K562 (cell line): Measurements from ENCODE around the gene PKD1L1. TPM values are rescaled to one million over a fixed set of nuclear protein-coding genes. Genes with fewer than 3 reads are reported as not detected.

Source experiments
- ATAC-seq: fragments of 200-7000 bp; cut with Tn5 transposase; 3 replicates; pipeline ENCODE4 v1.9.1; 2020; ENCODE audit warnings: moderate library complexity
- BruUV-seq: library from RNA; stranded (reverse); fragments of 400-500 nt; replicated peaks from 2 replicates; lab custom pipeline; 2021; lab: Mats Ljungman, UMichigan
- CTCF ChIA-PET: fragments of 300-600 bp; formaldehyde crosslinking; extraction: SDS; loops from one replicate; lab custom pipeline; 2021; ENCODE audit warnings: low intra/inter-chr PET ratio; lab: Yijun Ruan, JAX
- POLR2A ChIA-PET: fragments of 300-600, 350-650 bp; sonication (Branson Sonifier 250); formaldehyde crosslinking; extraction: SDS; loops from one replicate; lab custom pipeline; 2021; ENCODE audit warnings: antibody characterized with exemption, inconsistent platforms; lab: Yijun Ruan, JAX
- DNase-seq, 4 experiments: peaks; one replicate each; pipeline versions ENCODE4 v3.0.0 to v3.0.0-alpha.2; 2011 to 2018; ENCODE audit warnings: low spot score in 3 of 4, mixed read lengths in 3 of 4; ENCODE audit errors: extremely low read depth in 1 of 4
- FAIRE-seq: peaks from 2 replicates; lab custom pipeline; 2011; peaks lifted over from hg19 to GRCh38; lab: Jason Lieb, UNC
- H2AFZ ChIP-seq: 2 replicates; pipeline ENCODE4 v1.6.0; 2011; ENCODE audit warnings: low read depth, low read length, control low read depth, inconsistent platforms
- H3K27ac ChIP-seq: fragments of 200-600 bp; 3 replicates; pipeline ENCODE4 v1.8.0; 2011; ENCODE audit warnings: low read depth, mild to moderate bottlenecking, control low read depth, inconsistent platforms, low read length, moderate library complexity, mixed read lengths; ENCODE audit errors: extremely low read depth
- H3K27me3 ChIP-seq, 2 experiments: fragments of 300-600 bp in 1 of 2; 2 replicates in 1 of 2; 3 replicates in 1 of 2; pipeline versions ENCODE4 v1.6.0 to v1.8.0; 2011; ENCODE audit warnings: inconsistent platforms in 2 of 2, low read length in 2 of 2, mild to moderate bottlenecking in 1 of 2, mixed read lengths in 1 of 2, moderate library complexity in 1 of 2; ENCODE audit not compliant: control insufficient read depth in 2 of 2, insufficient read depth in 2 of 2
- H3K36me3 ChIP-seq: fragments of 300-600 bp; 3 replicates; pipeline ENCODE4 v1.8.0; 2011; ENCODE audit warnings: mild to moderate bottlenecking, low read length, inconsistent platforms; ENCODE audit not compliant: control insufficient read depth, insufficient read depth
- H3K4me1 ChIP-seq, 2 experiments: fragments of 200-600 bp in 1 of 2; replicated peaks in 1 of 2; 2 replicates in 1 of 2; 3 replicates in 1 of 2; pipeline versions ENCODE4 v1.5.1 to v1.8.0; 2011; ENCODE audit warnings: inconsistent platforms in 2 of 2, low read length in 2 of 2, mild to moderate bottlenecking in 1 of 2, mixed read lengths in 1 of 2, moderate library complexity in 1 of 2; ENCODE audit not compliant: control insufficient read depth in 2 of 2, insufficient read depth in 2 of 2
- H3K4me2 ChIP-seq: 2 replicates; pipeline ENCODE4 v1.6.1; 2011; ENCODE audit warnings: low read length, control low read depth, inconsistent platforms, mixed read lengths; ENCODE audit not compliant: insufficient read depth
- H3K4me3 ChIP-seq: fragments of 200-600 bp; sonication (generic), shearing (Covaris generic); 2 replicates; pipeline ENCODE4 v1.5.1; 2016; ENCODE audit warnings: control low read depth, inconsistent platforms
- H3K79me2 ChIP-seq: fragments of 200-600 bp; 3 replicates; pipeline ENCODE4 v1.8.0; 2011; ENCODE audit warnings: low read length, inconsistent platforms; ENCODE audit not compliant: control insufficient read depth, insufficient read depth
- H3K9ac ChIP-seq, 2 experiments: 2 replicates each; pipeline versions ENCODE4 v1.6.0 to v1.6.1; 2011; ENCODE audit warnings: low read depth in 2 of 2, low read length in 2 of 2, control low read depth in 1 of 2, inconsistent platforms in 1 of 2, mild to moderate bottlenecking in 1 of 2, mixed read lengths in 1 of 2; ENCODE audit not compliant: insufficient read depth in 1 of 2
- H3K9me1 ChIP-seq: one replicate; pipeline ENCODE4 v1.6.0; 2011; ENCODE audit warnings: inconsistent platforms, mild to moderate bottlenecking, low read length, moderate library complexity; ENCODE audit not compliant: control insufficient read depth, insufficient read depth
- H3K9me3 ChIP-seq: replicated peaks from 2 replicates; pipeline ENCODE4 v1.5.1; 2011; ENCODE audit warnings: low read depth, low read length, inconsistent platforms; ENCODE audit not compliant: control insufficient read depth, insufficient read depth
- H4K20me1 ChIP-seq: replicated peaks from 2 replicates; pipeline ENCODE4 v1.6.1; 2011; ENCODE audit warnings: low read length, inconsistent platforms, mixed read lengths; ENCODE audit not compliant: control insufficient read depth, insufficient read depth
- BACH1 ChIP-seq: fragments of 200-800 bp; sonication (Bioruptor generic); IDR thresholded peaks from 2 replicates; pipeline ENCODE4 v1.6.1; 2016; ENCODE audit warnings: missing genetic modification characterization, missing compliant biosample characterization
- KLF1 ChIP-seq: fragments of 450-650 bp; IDR thresholded peaks from 2 replicates; pipeline ENCODE4 v1.6.1; 2016; ENCODE audit warnings: missing genetic modification characterization, missing compliant biosample characterization
- MTA1 ChIP-seq: fragments of 450-650 bp; IDR thresholded peaks from 2 replicates; pipeline ENCODE4 v1.6.1; 2017; ENCODE audit warnings: borderline replicate concordance
- RBM34 ChIP-seq: fragments of 200-400 bp; formaldehyde crosslinking; IDR thresholded peaks from 2 replicates; pipeline ENCODE4 v1.6.1; 2018; ENCODE audit warnings: low read length, borderline replicate concordance; ENCODE audit not compliant: insufficient read depth
- WGBS: fragments of 100-300 bp; shearing (Covaris generic); methylation state at CpG from one replicate; pipeline ENCODE4 v1.1.6; 2016; ENCODE audit warnings: low coverage, mixed read lengths; ENCODE audit not compliant: insufficient coverage; ENCODE audit errors: missing lambda C conversion rate; 5-methylcytosine and 5-hydroxymethylcytosine counted together
- in situ Hi-C: fragments of 300-500 bp; cut with MboI; formaldehyde crosslinking; loops from 4 replicates; pipeline ENCODE4 v1.15.0; 2018; ENCODE audit warnings: inconsistent platforms, mixed read lengths
- intact Hi-C: fragments of 100-400 bp; cut with micrococcal nuclease; formaldehyde crosslinking; loops from 2 replicates; pipeline ENCODE4 v1.14.2; 2022
- polyA plus RNA-seq, 8 experiments: library from polyadenylated mRNA; depleted of rRNA in 4 of 8; stranded (reverse) in 5 of 8; unstranded in 3 of 8; fragments of >200 nt; fragmentation: Nextera tagmentation in 2 of 8; fragmentation: Illumina TruSeq in 1 of 8; extraction: Ambion mirVana in 2 of 8; extraction: Trizol in 1 of 8; gene quantifications; 2 replicates each; pipeline versions ENCODE4 v1.2.1 to v1.2.3, GENCODE V29; 2011 to 2014; ENCODE audit warnings: inconsistent platforms in 1 of 8, missing spikeins in 1 of 8
- total RNA-seq, 7 experiments: library from RNA; depleted of rRNA in 6 of 7; stranded (reverse); fragments of >200 nt in 6 of 7; fragmentation: Illumina TruSeq in 2 of 7; extraction: Trizol in 2 of 7; gene quantifications; 2 replicates each; pipeline versions ENCODE4 v1.2.1 to v1.2.3, GENCODE V29; 2011 to 2021; ENCODE audit warnings: low replicate concordance in 1 of 7
- TF ChIP-seq, protein P1 (sequence below): fragments of 450-650 bp; formaldehyde crosslinking; conservative IDR thresholded peaks from 2 replicates; pipeline ENCODE4 v1.4.0; 2022; ENCODE audit warnings: mild to moderate bottlenecking, missing genetic modification characterization

PKD1L1 gene
- total and polyA plus RNA-seq, 9 of the 15 experiments (the other 6 are each of a cell fraction or from before 2014, with no cell fraction given) = 0.01 to 0.02 TPM; not detected in 7

- TF ChIP-seq, protein P1, sequence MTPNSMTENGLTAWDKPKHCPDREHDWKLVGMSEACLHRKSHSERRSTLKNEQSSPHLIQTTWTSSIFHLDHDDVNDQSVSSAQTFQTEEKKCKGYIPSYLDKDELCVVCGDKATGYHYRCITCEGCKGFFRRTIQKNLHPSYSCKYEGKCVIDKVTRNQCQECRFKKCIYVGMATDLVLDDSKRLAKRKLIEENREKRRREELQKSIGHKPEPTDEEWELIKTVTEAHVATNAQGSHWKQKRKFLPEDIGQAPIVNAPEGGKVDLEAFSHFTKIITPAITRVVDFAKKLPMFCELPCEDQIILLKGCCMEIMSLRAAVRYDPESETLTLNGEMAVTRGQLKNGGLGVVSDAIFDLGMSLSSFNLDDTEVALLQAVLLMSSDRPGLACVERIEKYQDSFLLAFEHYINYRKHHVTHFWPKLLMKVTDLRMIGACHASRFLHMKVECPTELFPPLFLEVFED (CRISPR knock-in tag) = no peak
Measured at GRCh38 chr7:47882635-47883034, 65.6 kb downstream of the PKD1L1 start (continued).

- ATAC-seq = no peak
- FAIRE-seq = no peak
- intact Hi-C loops = no loop called here
Measured at GRCh38 chr7:47881256-47881655, 67.0 kb downstream of the PKD1L1 start.

More at GRCh38 chr7:47881256-47881655, 67.0 kb downstream of the PKD1L1 start:
- BruUV-seq = no TSS peak
- no peaks in the 10 kb centered on the region for H4K20me1 ChIP-seq
- no peak overlapping the region for H3K9ac ChIP-seq
- 3% methylated on average over 4 of the region's 4 CpGs for WGBS
- ChIA-PET CTCF (no interaction called here), POLR2A (no interaction called here)
- no peaks in the 10 kb centered on the region for H3K9me1 ChIP-seq
- no peak overlapping the region for H2AFZ ChIP-seq
- H3K9me3 ChIP-seq = no peaks in the 10 kb centered on the region
- in situ Hi-C loops = no loop called here
- no peaks in the 10 kb centered on the region for H3K4me1 ChIP-seq
- no peak overlapping the region for H3K4me3 ChIP-seq
- H3K36me3 ChIP-seq = no peaks in the 10 kb centered on the region
- H3K27me3 ChIP-seq = peaks cover 0 to 38% of the 10 kb centered on the region in 2 experiments; a peak in 4 of 5 replicates
- no peak overlapping the region for H3K4me2 ChIP-seq
- no peak overlapping the region for H3K27ac ChIP-seq
- no peak for TF ChIP-seq RBM34
- TF ChIP-seq KLF1 (tag) = no peak
- TF ChIP-seq MTA1 = no peak
- no peak for TF ChIP-seq BACH1 (tag)
- DNase-seq = no peak
- H3K79me2 ChIP-seq = no peaks in the 10 kb centered on the region
